GM15510 (cell line): Measurements from ENCODE around the gene PTPRH.

ENCODE experiments used
- POLR2A ChIP-seq: IDR thresholded peaks from 3 replicates; pipeline ENCODE4 v1.6.1; 2011; ENCODE audit warnings: borderline replicate concordance; ENCODE audit not compliant: insufficient read length; ENCODE audit errors: extremely low read depth

PTPRH gene

GRCh38 chr19:55189403-55189835 lies 19.9 kb downstream of the PTPRH start:
- no peak for TF ChIP-seq POLR2A

GRCh38 chr19:55188625-55189024 lies 20.7 kb downstream of the PTPRH start:
- TF ChIP-seq POLR2A = no peak

DNA sequence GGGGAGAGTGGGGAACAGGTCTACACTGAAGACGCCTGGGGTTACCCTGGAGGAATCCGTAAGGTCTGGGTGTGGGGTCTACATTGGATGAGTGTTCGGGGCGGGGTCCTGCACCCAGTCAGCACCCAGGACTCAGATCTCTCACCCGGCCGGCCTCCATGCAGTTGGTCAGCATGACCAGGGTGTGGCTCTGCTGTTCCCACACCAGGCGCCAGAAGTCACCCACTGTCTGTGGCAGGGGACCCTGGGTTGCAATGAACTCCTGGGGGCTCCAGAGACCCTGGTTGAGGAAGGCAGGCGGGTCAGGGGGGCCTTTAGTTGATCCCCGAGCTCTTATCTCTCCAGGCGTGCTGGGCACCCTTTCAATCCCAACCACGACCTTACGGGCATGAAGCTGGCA lies 23.2 kb downstream of the PTPRH start:
- TF ChIP-seq POLR2A = no peak

DNA sequence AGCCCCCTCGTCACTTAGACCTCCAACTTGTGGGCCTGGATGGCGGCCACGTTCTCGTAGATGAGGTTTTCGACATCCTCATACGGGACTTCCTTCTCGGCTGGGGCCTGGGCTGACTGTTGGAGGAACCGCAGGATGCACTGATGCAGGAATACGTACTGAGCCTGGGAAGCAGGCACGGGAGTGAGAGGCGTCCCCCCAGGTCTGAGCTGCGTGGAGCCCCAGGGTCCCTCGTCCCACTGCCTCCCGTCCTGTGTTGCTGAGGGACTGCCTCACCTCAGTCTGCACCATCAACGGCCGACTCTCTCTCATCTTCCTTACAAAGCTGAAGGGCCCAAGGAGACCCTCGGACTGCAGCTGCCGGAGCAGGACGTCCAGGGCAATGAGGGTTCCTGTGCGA lies 27.6 kb downstream of the PTPRH start:
- no peak for TF ChIP-seq POLR2A

DNA sequence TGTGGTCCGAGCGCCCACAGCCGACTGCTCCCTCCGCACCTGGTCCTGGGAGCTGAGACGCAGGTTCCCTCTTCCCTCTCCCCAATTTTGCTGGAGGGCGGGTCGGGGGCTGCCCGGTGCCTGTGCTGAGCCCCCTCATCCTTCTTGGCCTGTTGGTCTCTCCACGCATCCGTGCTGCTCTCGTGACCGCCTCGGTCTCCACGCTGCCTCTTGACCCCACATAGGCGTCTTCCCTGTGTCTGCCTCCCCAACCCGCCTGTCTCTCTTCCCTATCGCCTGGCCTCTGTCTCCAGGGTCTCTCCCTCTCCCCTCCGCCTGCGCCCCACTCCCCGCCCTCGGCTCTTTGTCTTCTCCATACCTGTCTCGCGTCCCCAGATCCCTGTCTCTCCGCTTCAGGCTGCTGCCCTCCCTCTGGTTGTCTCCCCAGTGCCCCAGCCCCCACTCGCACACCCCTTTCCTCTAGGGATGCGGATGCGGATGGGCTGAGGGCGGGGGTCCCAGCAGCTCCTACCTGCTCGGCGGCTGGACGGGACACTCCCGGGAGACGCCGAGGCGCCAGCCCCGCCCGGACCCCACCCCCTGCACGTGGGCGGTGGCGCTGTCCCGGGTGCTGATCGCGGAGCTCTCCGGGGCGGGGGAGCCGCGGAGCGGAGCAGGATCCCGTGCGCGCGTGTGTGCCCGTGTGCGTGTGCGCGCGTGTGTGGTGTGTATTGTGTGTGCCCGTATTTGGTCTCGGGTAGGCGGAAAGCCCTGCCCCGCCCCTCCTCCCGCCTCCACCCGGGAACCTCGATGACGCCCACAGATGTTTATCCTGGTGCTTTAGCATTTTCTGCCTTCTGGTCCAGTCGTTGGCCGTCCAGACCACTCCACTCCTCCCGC lies 29.5 kb downstream of the PTPRH start, which contains the start of gene SYT5:
Gene SYT5 (minus strand): TSS at position 684 of the 879 bp plus-strand sequence. CDS start 1,248 bp downstream, outside the sequence.
- TF ChIP-seq POLR2A = no peak

DNA sequence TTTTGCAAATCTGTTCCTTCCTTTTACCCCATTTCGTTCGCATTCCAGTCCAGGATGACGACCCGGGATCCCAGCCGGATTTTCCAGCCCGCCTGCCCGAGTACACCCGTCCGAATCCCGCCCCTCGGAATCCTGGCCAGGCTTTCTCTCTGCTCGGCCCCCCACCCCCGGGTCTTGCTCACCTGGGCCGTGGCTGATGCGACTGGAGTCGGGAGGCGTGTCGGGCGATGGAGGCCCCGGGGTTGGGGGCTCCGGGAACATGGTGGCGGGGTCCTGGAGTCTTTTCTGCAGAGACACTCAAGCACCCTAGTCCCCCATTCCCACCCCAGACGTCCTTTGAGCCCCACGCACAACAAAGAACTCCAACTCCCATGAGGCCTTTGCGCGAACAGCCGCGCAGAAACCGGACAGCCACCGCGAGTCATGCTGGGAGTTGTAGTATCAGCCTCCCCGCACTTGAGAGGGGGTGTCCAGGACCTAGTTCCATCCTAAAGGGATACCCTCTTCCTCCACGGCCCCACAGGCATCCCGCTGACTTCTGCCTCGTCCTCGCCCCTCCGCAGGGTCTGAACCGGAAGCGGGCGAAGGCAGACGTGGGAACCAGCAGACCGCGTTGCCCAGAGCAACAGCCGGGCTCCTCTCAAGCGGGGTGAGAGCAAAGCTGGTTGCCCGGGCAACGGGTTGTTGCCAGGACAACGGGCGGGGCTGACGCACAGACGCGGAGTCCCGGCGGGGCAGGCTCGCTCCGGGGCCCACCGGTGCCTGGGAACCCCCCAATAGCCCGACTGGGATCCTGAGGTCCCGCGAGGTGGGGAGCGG lies 30.3 kb downstream of the PTPRH start:
- TF ChIP-seq POLR2A = no peak

DNA sequence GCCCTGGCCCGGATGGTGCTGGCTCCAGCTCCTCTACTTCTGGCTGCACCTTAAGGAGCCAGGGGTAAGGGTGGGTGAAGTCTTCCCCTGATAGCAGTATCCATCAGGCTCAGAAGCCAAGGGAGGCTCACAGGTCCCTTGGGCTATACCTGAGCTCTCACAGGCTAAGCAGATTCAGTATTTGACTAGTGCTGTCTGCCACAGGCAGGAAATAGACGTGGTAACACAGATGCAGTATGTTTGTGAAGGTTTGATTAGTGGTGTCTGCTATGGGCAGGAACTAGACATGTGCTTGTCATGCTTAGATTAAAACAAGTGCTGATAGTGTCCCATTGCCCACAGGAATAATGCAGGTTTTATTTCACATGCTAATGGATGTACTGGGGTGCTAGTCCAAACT lies 33.2 kb downstream of the PTPRH start:
- no peak for TF ChIP-seq POLR2A

GRCh38 chr19:55175117-55175867 lies 34.0 kb downstream of the PTPRH start:
- no peak for TF ChIP-seq POLR2A

DNA sequence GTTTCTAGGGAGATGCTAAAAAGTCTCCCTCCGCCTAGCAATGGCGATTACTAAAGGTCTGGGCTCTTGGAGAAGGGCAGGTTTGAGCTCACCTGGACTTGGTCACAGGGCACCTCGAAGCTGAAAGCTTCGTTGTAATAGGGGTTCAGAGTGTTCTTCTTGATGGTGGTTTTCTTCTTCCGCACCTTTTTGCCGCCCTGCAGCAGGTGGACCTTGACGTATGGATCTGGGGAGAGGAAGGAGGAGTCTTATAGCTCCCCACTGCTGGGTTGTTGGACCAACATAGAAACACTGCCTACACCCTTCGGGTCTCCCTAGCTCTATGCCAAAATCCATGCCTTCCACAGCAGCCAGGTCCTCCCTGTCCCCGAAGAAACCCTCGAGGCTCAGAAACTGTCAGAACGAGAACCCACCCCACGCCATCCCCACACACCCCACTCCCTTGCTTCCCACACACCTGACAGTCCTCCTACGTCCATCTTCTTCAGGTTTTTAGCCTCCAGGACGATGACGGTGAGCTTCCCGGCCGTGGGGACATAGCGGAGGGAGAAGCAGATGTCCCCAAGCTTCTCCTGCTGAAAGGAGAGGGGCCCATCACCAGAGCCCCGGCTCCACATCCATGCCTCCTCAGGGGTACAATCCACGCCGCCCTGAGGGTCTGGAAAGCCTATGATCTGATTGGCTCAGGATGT lies 34.7 kb downstream of the PTPRH start:
- TF ChIP-seq POLR2A = no peak

DNA sequence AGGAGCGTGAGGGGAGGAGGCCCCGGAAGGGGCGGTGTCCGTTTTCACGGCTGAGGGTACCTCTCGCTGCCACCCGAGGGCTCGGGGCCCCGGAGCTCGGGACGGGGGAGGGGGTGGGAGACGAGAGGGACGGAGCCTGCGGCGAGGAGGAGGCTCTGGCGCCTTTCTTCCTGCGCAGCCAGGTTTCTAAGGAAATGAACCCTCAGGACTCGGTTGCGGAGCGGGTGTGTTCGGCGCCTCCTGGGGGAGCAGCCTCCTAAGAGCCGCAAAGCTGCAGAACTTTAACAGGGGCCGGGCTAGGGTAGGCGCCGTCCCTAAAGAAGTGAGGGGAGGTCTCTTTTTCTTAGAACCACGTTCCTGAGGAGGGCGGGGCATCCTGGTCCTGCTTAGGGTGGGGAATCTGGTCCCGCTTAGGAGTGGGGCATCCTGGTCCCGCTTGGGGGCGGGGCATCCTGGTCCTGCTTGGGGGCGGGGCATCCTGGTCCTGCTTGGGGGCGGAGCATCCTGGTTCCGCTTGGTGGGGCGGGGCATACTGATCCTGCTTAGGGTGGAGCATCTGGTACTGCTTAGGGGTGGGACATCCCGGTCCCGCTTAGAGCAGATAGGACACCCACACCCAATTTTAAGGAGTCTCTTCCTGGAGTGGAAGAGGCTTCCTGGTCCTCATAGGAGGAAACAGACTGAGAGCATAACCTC lies 35.4 kb downstream of the PTPRH start:
- no peak for TF ChIP-seq POLR2A

- no peak for TF ChIP-seq POLR2A
Observed at GRCh38 chr19:55173186-55173713, 36.1 kb downstream of the PTPRH start.

DNA sequence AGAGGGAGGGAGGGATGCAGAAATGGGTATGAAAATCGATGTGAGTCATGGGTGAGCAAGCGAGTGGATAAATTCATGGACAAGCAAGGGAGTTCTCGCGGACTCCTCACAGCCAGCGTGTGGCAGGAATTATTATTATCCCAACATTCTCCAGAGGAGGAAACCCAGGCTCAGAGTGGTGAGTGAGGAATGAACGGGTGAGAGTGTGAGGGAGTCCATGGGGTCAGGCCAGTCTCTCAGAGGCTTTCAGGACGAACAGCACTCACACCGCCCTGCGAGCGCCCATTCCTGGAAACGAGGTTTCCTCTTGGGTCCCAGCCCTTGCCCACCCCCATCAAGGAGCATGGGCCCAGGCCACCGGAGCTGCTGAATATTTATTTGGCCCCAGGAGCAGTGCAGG lies 36.6 kb downstream of the PTPRH start:
- no peak for TF ChIP-seq POLR2A

GRCh38 chr19:55171440-55171839 lies 37.9 kb downstream of the PTPRH start:
- TF ChIP-seq POLR2A = no peak
